Muscle of leg (tissue), 11 donors: ENCODE measurements around the gene NEK3. TPM values are rescaled to one million over a fixed set of nuclear protein-coding genes. Genes with fewer than 3 reads are reported as not detected.
"Not testable (repeated sequence)": the region's sequence is repeated elsewhere in the genome, so short reads cannot be mapped to it uniquely, and the experiment has no call there.

Source experiments
- DNase-seq: peaks from one replicate; pipeline ENCODE4 v3.0.0; 2013
- H3K27ac ChIP-seq: one replicate; pipeline ENCODE4 v1.5.1; 2013; ENCODE audit warnings: mild to moderate bottlenecking, low read length, control low read depth
- H3K27me3 ChIP-seq: one replicate; pipeline ENCODE4 v1.6.1; 2013; ENCODE audit warnings: low read length; ENCODE audit not compliant: control insufficient read depth, insufficient read depth
- H3K36me3 ChIP-seq: one replicate; pipeline ENCODE4 v1.6.1; 2013; ENCODE audit warnings: low read length; ENCODE audit not compliant: control insufficient read depth, insufficient read depth
- H3K4me1 ChIP-seq: one replicate; pipeline ENCODE4 v1.6.1; 2013; ENCODE audit warnings: low read length; ENCODE audit not compliant: control insufficient read depth, insufficient read depth
- H3K4me3 ChIP-seq: one replicate; pipeline ENCODE4 v1.5.1; 2013; ENCODE audit warnings: low read length, control low read depth
- H3K9me3 ChIP-seq: replicated peaks from 2 replicates; pipeline ENCODE4 v1.6.1; 2013; ENCODE audit warnings: low read depth, low read length; ENCODE audit not compliant: control insufficient read depth
- WGBS: methylation state at CpG from one replicate; pipeline ENCODE4 v1.1.5; 2013; ENCODE audit warnings: missing lambda C conversion rate; ENCODE audit not compliant: insufficient coverage; 5-methylcytosine and 5-hydroxymethylcytosine counted together
- polyA plus RNA-seq, 8 donors: library from polyadenylated mRNA; unstranded; fragments of 120-200 nt; gene quantifications; one replicate each; pipeline versions ENCODE4 v1.2.1 to v1.2.3, GENCODE V29; 2013; ENCODE audit warnings: inconsistent platforms in 1 of 8, low replicate concordance in 1 of 8; ENCODE audit not compliant: insufficient read length in 8 of 8, insufficient read depth in 1 of 8
- total RNA-seq: library from RNA; stranded (reverse); fragments of 120-200 nt; gene quantifications from one replicate; pipeline ENCODE4 v1.2.4, GENCODE V29; 2013

Gene NEK3
- total and polyA plus RNA-seq, 9 donors = 8.4 to 22.4 (median 18.9) TPM

- Histone ChIP-seq H3K27me3 (no peaks in the 10 kb centered on the region), H3K4me1 (peaks cover 10% of the 10 kb centered on the region), H3K36me3 (peaks cover 2% of the 10 kb centered on the region), H3K9me3 (no peaks in the 10 kb centered on the region), H3K27ac (peak overlapping the region; percentile 87), H3K4me3 (peak overlapping the region; percentile 85)
- under 1% methylated on average over 34 of the region's 47 CpGs for WGBS
- peak; percentile 94 for DNase-seq
These were observed 34.9 kb upstream of the NEK3 start for GRCh38 chr13:52194184-52194868.

DNA sequence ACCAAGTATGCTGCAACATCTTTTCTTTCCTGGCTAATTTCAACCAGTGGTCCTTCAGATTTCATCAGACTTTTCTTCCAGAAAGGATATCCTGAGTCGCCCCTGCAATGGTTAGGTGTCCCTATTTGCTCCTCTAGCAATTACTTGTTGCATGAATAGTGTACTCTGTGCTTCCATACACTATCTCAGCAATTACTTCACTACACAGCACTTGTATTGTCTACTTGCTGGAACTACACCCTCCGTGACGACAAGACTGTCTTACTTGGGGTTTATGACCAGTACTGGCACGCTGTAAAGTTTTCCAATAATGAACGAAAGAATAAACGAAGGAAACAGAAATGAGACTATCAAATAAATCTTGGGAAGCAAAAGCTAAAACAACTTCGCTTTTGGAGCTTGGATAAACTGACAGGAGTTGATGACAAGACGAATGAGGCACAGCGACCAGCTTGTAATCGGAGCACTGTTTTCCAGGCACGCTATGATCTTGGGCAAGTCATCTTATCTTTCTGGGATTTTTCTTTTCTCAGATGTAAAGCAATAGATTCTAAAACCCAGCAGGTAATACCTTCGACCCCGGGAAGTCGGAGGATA, 34.3 kb upstream of the NEK3 start:
- Histone ChIP-seq H3K4me1 (peaks cover 10% of the 10 kb centered on the region), H3K4me3 (peak overlapping the region; percentile 85), H3K27ac (peak overlapping the region; percentile 87)
- not testable (repeated sequence) for H3K9me3 ChIP-seq, H3K36me3 ChIP-seq, H3K27me3 ChIP-seq
- under 1% methylated on average over 12 of the region's 14 CpGs for WGBS
- DNase-seq = peak; percentile 60

GRCh38 chr13:52187424-52188187, 28.2 kb upstream of the NEK3 start:
- no CpG with 5 or more reads among the region's 4 CpGs for WGBS
- H3K27ac ChIP-seq, H3K9me3 ChIP-seq, DNase-seq, H3K4me1 ChIP-seq, H3K4me3 ChIP-seq, H3K27me3 ChIP-seq: not testable (repeated sequence)
- peaks cover 18% of the 10 kb centered on the region for H3K36me3 ChIP-seq

DNA sequence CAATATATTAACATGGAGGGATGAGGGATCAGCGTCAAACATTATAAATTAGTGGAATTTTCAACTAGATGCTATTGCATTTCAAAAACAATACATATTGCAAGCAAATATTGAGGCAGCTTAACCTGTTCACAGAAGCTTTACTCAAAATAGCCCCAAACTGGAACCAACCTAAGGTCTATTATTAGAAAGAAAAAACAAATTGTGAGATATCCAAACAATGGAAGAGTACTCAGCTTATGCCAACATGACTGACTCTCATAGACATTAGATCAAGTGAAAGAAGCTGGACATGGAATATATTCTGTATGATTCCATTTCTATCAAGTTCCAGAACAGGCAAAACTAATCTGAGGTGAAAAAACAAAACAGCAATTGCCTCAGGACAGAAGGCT, 27.6 kb upstream of the NEK3 start:
- Histone ChIP-seq H3K4me3 (no peak overlapping the region), H3K4me1 (no peaks in the 10 kb centered on the region), H3K27ac (no peak overlapping the region), H3K9me3 (no peaks in the 10 kb centered on the region), H3K36me3 (peaks cover 20% of the 10 kb centered on the region), H3K27me3 (no peaks in the 10 kb centered on the region)
- no CpG with 5 or more reads among the region's 1 CpG for WGBS
- DNase-seq = no peak

- no CpG with 5 or more reads among the region's 5 CpGs for WGBS
- H3K4me1 ChIP-seq, H3K9me3 ChIP-seq, H3K4me3 ChIP-seq, H3K27me3 ChIP-seq, DNase-seq, H3K27ac ChIP-seq: not testable (repeated sequence)
- peaks cover 23% of the 10 kb centered on the region for H3K36me3 ChIP-seq
These were observed 22.0 kb upstream of the NEK3 start for GRCh38 chr13:52181316-52181954.

GRCh38 chr13:52179925-52180324, 20.5 kb upstream of the NEK3 start:
- no peak for DNase-seq
- no peak overlapping the region for H3K4me3 ChIP-seq
- H3K36me3 ChIP-seq = peaks cover 16% of the 10 kb centered on the region
- H3K27ac ChIP-seq = no peak overlapping the region
- no peaks in the 10 kb centered on the region for H3K9me3 ChIP-seq
- no peaks in the 10 kb centered on the region for H3K27me3 ChIP-seq
- no CpG with 5 or more reads among the region's 2 CpGs for WGBS
- no peaks in the 10 kb centered on the region for H3K4me1 ChIP-seq

- H3K27ac ChIP-seq = no peak overlapping the region
- no CpG with 5 or more reads among the region's 2 CpGs for WGBS
- H3K4me1 ChIP-seq = no peaks in the 10 kb centered on the region
- no peaks in the 10 kb centered on the region for H3K27me3 ChIP-seq
- no peaks in the 10 kb centered on the region for H3K9me3 ChIP-seq
- DNase-seq = no peak
- peaks cover 14% of the 10 kb centered on the region for H3K36me3 ChIP-seq
- no peak overlapping the region for H3K4me3 ChIP-seq
These were observed 17.9 kb upstream of the NEK3 start for GRCh38 chr13:52177276-52177675.

DNA sequence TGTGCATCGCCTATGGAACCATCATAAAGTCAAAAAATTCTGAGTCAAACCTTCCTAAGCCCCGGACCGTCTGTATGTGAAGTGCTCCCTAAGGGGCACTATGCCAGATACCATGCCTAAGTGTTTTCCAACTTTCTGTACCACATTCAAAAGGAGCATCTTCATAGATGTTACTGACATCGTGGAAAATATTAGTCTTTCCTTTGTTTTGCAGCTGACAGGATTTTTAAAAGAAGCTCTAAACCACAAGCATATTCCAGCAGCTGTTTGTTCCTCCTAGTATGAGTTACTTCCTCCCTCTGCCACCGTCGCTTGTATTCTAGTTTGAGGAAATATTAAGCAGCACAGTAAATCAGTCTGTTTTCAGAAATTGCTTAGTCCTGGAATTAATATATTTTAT, 14.6 kb upstream of the NEK3 start:
- not testable (repeated sequence) for H3K4me3 ChIP-seq, H3K27ac ChIP-seq, H3K4me1 ChIP-seq, H3K9me3 ChIP-seq, H3K27me3 ChIP-seq
- WGBS = 76% methylated on average over 2 of the region's 6 CpGs
- H3K36me3 ChIP-seq = peaks cover 12% of the 10 kb centered on the region
- DNase-seq = peak; percentile 67

DNA sequence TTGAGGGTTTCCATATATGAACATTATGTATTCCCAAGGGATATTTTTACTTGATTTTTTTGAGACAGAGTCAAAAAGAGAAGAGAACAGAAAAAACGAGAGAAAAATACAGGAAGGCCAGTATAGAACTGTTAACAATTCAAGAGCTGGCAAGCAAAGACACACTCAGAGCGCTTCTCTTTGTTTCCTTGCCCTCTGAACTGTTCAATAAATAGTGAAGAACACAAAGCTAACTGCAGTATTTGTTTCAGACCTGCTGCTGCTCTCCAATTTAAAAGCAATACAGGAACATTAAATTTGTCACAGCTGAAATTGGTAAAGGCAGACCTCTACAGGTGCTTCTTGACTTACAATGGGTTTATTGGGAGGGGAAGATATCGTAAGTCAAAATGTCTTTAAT, 14.0 kb upstream of the NEK3 start:
- 100% methylated on average over 1 of the region's 3 CpGs for WGBS
- Histone ChIP-seq H3K27me3 (no peaks in the 10 kb centered on the region), H3K4me3 (no peak overlapping the region), H3K27ac (no peak overlapping the region), H3K36me3 (peaks cover 18% of the 10 kb centered on the region), H3K4me1 (no peaks in the 10 kb centered on the region), H3K9me3 (no peaks in the 10 kb centered on the region)
- DNase-seq = no peak

GRCh38 chr13:52171686-52172085, 12.3 kb upstream of the NEK3 start:
- H3K9me3 ChIP-seq, H3K4me3 ChIP-seq, H3K4me1 ChIP-seq, H3K27ac ChIP-seq, H3K27me3 ChIP-seq, DNase-seq: not testable (repeated sequence)
- WGBS = no CpG with 5 or more reads among the region's 1 CpG
- H3K36me3 ChIP-seq = peaks cover 16% of the 10 kb centered on the region
